22Rv1 (cell line): ENCODE data around the gene CSDE1.

Source experiments
- ZFX ChIP-seq: fragments of 450-650 bp; IDR thresholded peaks from 2 replicates; pipeline ENCODE4 v1.6.1; 2017; ENCODE audit warnings: antibody characterized with exemption, borderline replicate concordance
- TF ChIP-seq, protein P1 (sequence below): fragments of 450-650 bp; IDR thresholded peaks from 2 replicates; pipeline ENCODE4 v1.5.1; 2017; ENCODE audit warnings: mild to moderate bottlenecking

DNA sequence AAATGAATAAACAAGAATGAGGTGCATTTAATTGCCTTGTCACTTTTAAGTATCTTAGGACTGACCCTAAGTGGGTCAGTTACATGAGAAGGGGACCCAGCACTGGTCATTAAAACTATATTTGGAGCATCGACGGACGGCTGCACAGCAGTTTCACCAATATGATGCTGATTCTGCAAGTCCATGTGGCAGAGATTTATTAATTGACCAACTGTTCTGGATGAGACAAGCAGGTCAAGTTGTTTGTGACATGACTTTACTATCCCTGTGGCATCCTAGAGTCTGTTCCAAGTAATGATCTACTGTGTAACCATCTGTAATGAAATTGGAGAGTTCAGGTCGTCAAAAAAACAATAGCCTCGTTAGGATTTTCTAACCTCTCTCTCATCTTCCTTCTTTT is 71.9 kb downstream of the CSDE1 start:
- TF ChIP-seq, protein P1, sequence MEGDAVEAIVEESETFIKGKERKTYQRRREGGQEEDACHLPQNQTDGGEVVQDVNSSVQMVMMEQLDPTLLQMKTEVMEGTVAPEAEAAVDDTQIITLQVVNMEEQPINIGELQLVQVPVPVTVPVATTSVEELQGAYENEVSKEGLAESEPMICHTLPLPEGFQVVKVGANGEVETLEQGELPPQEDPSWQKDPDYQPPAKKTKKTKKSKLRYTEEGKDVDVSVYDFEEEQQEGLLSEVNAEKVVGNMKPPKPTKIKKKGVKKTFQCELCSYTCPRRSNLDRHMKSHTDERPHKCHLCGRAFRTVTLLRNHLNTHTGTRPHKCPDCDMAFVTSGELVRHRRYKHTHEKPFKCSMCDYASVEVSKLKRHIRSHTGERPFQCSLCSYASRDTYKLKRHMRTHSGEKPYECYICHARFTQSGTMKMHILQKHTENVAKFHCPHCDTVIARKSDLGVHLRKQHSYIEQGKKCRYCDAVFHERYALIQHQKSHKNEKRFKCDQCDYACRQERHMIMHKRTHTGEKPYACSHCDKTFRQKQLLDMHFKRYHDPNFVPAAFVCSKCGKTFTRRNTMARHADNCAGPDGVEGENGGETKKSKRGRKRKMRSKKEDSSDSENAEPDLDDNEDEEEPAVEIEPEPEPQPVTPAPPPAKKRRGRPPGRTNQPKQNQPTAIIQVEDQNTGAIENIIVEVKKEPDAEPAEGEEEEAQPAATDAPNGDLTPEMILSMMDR = no peak
- no peak for TF ChIP-seq ZFX
